HG02970 (cell line): ENCODE measurements around the gene LKAAEAR1.

Source experiments
- ATAC-seq: cut with Tn5 transposase; IDR thresholded peaks from one replicate; pipeline ENCODE4 v1.9.1; 2021; ENCODE audit warnings: mild to moderate bottlenecking, moderate library complexity, moderate number of reproducible peaks; ENCODE audit not compliant: unreplicated experiment, low FRiP score

LKAAEAR1 gene

DNA sequence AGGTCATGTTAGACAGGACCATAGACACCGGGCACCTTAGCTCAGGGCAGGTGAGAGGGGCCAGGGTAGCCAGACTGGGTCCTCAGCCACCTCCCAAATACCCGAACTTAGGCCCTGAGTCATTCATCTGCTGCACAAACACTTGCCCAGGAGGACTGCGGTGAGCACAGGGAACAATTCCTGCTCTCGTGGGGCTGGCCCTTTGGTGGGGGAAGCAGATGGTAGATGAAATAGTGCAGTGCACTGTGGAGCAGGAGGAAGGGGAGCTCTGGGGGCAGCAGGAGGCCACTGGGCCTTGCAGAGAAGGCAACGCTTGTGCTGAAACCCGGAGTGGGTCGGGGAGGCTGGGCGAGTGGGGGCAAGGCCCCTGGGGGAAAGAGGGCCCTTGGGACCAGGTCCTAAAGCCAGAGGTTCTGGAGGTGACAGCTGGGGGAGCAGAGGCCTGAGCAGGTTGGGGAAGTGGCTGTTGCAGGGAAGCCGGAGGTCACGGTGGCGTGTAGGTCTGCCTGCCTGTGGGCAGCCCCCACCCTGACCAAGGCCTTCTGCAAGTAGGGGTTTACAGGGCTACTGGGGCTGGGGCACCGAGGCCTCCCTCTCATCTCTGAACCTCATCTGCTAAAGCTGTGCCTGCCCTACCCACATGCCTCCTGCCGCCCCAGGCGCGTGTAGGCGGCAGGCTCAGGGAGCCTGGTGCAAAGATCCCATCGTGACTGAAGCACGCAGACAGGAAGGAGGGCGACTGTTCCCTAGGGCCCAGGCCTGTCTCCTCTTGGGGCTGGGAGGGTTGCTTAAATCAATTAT, 27.8 kb upstream of the LKAAEAR1 start:
- ATAC-seq: no peak

DNA sequence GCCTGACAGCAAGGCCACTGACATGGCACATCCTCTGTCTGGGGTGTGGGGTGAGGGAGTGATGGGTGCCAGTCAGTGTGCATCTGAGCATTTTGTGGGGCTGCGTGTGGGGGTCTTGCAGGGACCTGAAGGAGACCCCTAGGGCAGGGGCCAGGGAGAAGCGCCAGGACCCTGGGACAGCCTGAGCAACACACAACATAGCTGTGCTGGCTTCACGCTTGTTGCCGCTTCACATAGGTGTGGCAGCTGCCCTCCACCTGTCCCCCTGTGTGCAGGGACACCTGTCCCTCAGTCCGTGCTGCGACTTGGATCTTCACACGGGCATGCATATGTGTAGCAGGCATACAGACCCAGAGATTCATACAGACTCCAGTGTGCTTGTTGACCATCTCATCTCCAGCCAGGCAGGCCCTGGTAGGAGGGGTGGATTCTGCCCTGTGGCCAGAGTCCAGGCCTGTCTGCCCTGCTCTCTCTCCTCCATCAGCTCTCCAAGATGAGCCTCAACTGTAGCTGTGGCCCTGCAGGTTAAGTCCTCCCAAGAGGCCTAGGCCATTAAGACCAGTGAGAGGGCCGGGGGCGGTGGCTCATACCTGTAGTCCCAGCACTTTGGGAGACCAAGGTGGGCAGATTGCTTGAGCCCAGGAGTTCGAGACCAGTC, 26.3 kb upstream of the LKAAEAR1 start:
- ATAC-seq: no peak

DNA sequence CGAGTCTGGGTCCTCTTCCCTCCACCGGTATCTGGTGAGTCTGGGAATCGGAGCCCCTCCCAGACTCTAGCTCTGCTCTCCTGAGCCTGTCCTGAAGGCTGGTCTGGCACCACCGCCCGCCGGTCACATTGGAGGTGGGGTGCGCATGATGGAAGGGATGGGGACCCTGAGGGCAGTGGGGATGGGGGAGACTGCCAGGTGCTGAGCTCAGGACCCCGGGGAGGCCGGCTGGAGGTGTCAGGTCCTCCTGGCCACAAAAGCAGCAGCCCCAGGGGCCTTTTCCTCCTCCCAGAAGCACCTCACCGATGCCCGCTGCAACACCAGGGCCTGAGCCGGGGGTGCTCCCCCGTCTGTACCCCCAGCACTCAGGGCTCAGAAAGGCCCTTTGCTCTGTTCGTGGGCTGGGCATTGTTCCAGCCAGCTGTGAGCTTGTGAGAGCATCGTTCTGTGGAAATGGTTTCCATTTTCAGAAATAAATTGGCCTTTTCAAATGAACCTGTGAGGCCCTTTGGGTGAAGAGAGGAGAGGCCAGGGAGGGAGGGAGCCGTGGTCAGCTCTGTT, 25.7 kb upstream of the LKAAEAR1 start:
- no peak for ATAC-seq

DNA sequence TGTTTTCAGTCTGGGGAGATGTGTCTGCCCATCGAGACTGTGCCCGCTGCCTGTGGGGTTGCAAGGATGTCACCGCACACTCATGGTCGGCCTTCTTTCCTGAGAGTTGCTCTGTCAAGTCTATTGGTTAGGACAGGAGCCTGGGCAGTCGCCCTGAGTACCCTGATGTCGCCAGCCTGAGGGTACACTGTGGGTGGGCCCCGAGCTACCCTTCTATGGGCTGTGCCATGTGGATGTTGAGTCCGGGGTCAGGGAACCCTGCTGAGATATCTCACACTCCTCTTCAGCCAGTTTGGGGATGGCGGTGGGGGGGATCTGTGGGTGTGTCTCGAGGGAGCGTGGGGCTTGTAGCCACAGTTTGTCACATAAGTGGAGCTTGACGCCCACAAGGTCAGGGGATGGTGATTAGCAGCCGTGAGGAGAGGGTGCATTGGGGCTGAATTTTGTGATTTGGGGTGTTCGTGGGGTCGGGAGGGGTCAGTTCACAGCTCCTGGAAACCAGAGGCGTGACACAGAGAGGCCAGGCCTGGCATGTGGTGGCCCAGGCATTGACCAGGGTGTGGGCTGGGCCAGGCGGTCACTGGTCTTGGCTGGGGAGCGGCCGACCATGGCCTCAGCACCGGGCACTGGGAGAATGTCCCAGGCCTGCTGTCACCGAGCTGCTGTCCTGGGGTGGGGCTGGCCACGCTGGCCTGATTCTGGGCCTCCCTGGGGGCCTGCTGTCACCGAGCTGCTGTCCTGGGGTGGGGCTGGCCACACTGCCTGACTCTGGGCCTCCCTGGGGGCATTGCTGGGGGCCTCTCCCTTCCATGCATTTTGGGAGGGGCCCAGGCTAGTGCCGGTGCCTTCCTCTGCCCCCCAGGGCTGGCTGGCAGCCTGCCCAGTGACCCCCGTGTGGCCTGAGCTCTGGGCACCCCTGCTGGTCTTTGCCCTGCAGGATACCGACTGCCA, 24.8 kb upstream of the LKAAEAR1 start:
- ATAC-seq: no peak

DNA sequence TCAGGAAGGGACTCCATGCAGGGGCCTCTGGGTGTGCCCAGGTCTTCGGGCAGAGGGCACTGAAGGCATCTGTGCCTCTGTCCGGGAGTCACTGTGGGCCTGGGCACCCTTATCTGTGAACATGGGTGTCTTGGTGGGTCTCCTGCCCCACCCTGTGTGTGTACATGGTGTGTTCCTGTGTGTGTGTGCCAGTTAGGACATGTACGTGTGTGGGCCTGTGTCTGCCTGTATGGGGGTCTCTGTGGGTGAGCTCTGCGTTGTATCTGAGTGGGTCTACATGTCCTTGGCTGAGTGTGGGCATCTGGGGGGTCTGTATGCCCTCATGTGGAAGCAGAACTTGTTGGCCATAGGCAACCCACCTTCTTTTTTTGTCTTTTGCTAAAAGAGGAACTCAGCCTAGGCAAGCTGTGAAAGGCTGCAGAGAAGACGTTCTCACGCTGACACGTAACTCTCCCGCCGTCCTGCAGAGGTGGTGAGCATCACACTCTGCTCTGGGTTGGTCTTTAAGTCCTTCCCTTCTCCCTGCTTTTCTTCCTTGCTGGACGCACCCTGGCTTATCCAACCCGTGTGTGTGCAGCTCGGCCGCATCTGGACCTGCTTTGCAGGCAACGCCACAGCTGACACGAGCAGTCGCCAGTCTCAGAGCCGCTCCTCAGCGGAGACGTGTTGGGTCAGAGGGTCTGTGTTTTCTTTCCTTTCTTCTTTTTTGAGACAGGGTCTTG, 23.7 kb upstream of the LKAAEAR1 start:
- no peak for ATAC-seq

DNA sequence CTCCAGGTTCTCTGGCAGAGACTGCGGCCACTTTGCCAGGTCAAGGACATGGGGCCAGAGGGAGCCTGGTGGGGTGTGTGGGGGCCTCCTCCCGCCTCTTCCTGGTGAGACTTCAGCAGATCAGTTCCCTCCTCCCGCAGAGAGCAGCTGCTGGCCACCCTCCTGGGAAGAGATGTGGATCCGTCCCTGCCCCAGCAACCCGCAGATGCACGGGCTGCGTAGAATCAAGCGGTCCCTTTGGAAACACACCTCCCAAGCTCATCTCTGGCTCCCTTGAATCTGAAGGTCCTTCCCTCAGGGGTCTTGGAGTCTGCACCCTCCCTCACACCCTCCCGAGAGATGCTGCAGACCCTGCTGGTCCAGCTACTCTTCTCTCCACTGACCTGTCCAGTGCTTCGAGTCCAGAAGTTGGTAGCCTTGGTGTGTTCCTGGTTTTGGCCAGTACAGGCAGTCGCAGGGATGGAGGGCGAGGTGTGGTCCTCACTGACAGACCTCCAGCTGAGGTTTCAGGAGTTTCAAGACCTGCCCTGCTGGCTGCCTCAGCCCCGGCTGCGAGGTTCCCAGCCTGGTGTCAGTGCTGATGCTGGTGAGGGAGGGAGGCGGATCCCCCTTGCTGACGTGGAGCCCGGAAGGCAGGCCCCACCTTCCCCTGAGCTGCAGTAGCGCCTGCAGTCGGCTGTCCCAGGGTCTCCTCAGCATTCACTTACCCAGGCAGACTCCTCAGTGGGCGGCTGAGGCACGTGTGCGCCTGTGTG, 23.0 kb upstream of the LKAAEAR1 start, which contains the start of gene NPBWR2:
TSS of gene NPBWR2 (minus strand) at position 585 of the 755 bp plus-strand sequence. CDS start 734 bp downstream, outside the sequence.
- no peak for ATAC-seq

DNA sequence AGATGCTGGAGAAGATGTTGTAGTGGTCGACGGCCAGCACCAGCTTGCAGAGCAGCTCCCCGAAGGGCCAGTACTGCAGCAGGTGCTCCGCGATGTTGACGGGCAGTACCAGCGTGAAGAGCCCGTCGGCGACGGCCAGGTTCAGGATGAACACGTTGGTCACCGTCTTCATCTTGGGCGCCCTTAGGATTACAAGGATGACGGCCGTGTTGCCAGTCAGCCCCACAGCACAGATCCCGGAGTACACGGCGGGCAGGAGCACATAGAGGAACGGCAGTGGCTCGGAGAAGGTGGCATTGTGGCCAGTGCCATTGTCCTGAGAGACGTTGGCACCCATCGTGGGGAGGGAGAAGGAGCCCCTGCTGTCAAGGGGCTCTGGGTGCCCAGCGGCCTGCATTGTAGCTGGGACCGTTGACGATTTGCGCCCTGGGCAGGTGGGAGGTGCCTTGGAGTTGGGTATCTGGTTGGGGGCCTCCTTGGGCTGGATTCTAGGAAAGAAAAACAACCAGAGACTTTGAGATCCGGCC, 22.3 kb upstream of the LKAAEAR1 start:
- no peak for ATAC-seq

DNA sequence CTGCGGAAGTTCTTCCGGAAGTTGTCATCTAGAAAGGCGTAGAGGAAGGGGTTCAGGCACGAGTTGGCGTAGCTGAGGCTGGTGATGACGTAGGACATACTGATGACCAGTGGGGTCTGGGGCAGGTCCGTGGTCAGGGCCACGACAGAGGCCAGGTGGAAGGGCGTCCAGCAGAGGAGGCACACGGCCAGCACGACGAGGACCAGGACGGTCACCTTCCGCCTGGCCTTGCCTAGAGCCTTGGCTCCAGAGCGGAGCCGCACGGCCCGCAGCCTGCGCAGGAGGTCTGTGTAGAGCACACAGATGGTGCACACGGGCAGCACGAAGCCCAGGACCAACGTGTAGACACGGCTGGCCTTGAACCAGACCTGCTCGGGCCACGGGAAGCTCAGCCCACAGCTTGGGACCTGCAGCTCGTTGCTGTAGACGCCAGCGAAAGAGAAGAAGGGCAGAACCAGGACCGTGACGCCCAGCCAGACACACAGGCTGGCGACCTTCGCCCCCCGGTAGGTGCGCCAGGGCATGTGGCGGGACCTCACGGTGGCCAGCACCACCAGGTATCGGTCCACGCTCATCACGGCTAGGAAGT, 21.7 kb upstream of the LKAAEAR1 start:
- no peak for ATAC-seq

DNA sequence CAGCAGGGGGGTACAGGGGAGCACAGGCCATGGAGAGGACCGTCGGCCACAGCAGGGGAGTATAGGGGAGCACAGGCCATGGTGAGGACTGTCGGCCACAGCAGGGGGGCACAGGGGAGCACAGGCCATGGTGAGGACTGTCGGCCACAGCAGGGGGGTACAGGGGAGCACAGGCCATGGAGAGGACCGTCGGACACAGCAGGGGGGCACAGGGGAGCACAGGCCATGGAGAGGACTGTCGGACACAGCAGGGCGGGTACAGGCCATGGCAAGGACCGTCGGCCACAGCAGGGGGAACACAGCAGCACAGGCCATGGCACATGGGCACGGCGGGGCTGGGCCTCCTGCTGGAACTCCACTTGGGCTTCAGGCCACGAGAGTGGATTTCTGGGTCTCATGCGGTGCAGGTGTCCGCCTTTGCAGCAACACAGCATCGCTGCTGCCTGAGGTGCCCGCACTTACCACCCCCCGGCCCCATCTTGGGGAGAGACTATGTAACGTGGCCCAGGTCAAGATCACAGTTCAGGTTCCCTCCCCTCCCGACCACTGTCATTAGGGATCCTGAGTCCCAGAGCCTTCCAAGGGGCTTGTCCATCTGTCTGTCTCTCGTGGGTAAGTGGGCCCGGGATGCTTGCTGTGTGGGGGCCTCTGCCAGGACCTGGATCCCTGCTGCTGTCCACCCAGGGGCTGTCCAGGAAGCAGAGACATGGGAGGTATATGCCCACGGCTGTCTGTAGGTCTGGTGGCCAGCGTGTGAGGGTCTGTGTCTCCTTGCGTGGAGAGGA, 20.7 kb upstream of the LKAAEAR1 start:
- ATAC-seq: no peak

DNA sequence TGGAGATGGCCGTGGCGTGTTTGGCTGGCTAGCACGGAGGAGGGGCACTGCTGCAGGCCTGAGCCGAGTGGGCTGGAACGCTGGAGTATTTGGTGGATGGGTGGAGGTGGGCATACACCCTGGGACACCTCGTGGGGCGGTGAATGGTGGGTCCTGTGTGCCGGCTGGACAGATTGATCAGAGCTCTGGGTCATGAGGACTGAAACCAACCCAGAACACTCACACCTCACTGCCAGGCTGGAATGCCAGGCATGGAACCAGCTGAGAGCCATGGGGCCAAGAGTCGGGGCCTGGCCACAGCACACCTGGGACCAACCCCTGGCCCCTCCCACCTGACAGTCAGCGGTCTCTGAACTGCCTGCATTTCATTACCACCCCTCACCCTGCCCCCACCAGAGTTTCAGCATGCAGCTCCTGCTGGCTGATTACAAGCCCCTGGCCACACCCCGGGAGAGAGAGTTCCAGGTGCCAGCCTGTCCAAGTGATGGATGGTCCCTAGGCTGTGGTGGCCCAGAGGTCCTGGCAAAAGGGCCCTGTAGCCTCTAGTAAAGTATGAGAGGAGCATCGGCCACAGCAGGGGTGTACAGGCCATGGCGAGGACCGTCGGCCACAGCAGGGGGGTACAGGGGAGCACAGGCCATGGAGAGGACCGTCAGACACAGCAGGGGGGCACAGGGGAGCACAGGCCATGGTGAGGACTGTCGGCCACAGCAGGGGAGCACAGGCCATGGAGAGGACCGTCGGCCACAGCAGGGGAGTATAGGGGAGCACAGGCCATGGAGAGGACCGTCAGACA, 19.9 kb upstream of the LKAAEAR1 start:
- ATAC-seq: no peak

DNA sequence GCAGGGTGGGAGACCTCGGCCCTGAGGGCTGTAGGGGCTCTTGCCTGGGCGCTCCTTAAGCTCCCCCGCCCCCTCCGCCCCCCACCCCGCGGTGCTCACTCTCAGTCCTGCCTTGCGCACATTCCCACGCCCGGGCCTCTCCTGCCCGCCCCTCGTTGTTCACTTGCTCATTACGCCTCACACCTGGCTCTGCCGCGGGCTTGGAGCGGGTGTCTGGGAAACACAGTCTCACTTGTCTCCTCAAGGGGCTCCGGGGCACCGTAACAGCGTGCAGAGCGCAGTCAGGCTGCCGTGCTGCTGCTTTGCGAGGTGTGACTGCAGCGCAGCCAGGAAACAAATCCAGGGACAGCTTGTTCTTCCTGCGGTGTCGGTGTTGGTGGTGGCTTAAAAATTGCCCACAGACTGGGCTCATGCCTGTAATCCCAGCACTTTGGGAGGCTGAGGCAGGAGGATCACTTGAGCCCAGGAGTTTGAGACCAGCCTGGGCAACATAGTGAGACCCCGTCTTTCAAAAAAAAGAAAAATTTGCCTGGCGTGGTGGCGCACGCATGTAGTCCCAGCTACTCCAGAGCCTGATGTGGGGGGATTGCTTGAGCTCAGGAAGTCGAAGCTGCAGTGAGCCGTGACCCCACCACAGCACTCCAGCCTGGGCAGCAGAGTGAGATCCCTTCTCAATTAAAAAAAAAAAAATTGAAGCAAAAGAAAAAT, 18.6 kb upstream of the LKAAEAR1 start:
- no peak for ATAC-seq

DNA sequence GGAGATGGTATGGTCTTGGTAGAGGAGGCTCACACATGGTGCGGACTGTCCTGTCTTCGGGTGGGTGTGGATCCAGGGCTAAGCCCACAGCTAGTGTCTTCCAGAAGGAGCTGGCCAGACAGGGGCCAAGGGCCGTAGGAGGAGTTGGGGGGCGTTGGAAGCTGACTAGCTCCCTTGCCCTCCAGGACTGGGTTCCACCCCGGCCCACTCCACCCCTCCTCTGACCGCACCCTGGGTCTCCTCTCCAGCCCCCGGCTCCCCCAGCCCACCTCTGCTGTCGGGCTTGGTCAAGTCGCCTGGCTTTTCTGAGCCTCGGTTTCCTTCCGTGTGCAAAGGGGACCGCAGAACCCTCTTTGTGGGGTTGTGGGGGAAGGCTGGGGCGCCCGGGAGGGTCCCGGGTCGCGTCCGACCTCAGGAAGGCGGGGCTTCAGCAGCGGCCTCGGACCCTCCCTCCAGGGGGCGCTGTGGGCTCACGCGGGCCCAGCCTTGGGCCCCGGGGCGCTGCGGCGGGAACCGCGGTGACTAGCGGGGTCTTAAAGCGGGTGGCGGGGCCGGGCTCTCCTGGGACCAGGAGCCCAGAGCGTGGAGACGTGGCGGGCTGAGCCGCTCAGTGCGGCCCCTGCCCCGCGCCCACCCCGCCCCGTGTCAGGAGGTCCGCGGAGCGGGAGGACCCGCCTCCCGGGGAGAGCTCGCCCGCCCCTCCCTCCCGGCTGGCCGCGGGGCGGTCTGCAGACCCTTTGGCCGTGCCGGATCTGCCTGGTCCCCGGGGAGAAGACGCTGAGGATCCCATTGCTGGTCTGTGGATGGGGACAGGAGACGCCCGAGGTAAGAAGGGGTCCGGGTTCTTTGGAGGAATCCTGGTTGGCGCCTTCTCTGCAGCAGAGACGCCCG, 17.8 kb upstream of the LKAAEAR1 start:
- ATAC-seq: no peak

DNA sequence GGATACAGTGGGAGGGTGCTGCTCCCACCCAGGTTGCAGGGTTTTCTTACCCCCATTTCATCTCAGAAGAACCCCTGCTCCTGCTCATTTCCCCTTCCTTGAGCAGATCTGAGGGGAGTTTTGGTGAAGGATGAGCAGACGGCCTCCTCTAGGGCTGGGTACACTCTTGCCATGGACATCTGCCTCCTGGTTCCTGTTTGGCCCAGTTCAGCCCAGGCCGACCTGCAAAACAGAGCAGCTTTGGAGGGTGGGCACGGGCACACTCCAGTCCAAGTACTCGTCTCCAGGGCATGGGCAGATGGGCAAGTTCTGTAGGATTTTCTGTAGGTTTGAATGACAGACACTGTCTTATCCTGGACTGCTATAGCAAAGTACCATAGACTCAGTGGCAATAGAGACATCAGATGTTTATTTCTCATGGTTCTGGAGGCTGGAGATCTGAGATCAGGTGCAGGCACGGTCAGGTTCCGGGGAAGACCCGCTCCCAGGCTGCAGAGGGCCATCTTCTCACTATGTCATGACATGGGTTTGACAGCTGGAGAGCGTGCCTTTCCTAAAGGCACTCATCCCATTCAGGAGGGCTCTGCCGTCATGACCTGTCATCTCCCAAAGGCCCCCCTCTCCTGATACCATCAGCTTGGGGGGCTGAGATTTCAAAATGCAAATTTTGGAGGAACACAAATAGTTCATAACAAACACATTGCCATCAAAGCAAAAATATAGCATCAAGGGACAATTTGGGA, 16.9 kb upstream of the LKAAEAR1 start:
- ATAC-seq: no peak

DNA sequence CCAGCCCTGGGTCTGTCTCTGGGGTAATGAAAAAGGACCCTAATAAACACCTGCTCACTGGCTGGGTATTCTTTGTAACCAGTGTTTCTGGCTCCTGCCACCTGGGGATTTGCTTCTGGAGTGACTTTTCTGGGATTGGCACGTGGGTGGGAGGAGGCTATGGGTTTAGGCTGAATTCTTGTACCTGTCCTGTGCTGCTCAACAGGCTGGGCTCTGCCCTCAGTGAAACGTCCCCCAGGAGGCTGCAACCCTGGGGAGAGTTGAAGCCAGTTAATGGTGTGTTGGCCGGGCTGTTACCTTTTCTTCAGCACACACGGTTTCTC, 16.3 kb upstream of the LKAAEAR1 start:
- no peak for ATAC-seq
